Stimulated activated naive CD4-positive, alpha-beta T cell treated with Interleukin-2 at 50 U/mL for 16 hours (primary cell): ENCODE data around the gene ENTPD7.
A peak's percentile ranks its signal among the peaks of the same experiment; 100 is the strongest.
"Not testable (repeated sequence)": the region's sequence is repeated elsewhere in the genome, so short reads cannot be mapped to it uniquely, and the experiment has no call there.

Experiments used
- DNase-seq: peaks from one replicate; lab custom pipeline; 2025; lab: John Stamatoyannopoulos, UW

The ENTPD7 gene

GRCh38 chr10:99693933-99694583 is 34.7 kb downstream of the ENTPD7 start:
- no peak for DNase-seq

GRCh38 chr10:99695761-99696160 is 36.5 kb downstream of the ENTPD7 start:
- no peak for DNase-seq

GRCh38 chr10:99698504-99699080 is 39.3 kb downstream of the ENTPD7 start:
- DNase-seq, result no peak

- DNase-seq, result no peak
Measured at GRCh38 chr10:99700649-99701048, 41.3 kb downstream of the ENTPD7 start.

GRCh38 chr10:99708428-99709012 is 49.2 kb downstream of the ENTPD7 start:
- no peak for DNase-seq

GRCh38 chr10:99709480-99710229 is 50.3 kb downstream of the ENTPD7 start:
- DNase-seq, result no peak

- no peak for DNase-seq
Measured at GRCh38 chr10:99711129-99711719, 51.9 kb downstream of the ENTPD7 start.

GRCh38 chr10:99714446-99714845 is 55.1 kb downstream of the ENTPD7 start:
- DNase-seq, result no peak

GRCh38 chr10:99720387-99720786 is 61.1 kb downstream of the ENTPD7 start:
- no peak for DNase-seq

- no peak for DNase-seq
Measured at GRCh38 chr10:99730026-99730425, 70.7 kb downstream of the ENTPD7 start.

- DNase-seq, result no peak
Measured at GRCh38 chr10:99731306-99732032, 72.2 kb downstream of the ENTPD7 start.

GRCh38 chr10:99732033-99732842 is 72.9 kb downstream of the ENTPD7 start, which contains the start of the genes COX15 and CUTC:
COX15 (minus strand) TSS chr10:99732127; CDS start chr10:99732049, 78 bp downstream.
CUTC (plus strand) TSS chr10:99732234; CDS start chr10:99732349, 115 bp downstream.
- DNase-seq, result peak; percentile 92

GRCh38 chr10:99733366-99733765 is 74.1 kb downstream of the ENTPD7 start:
- no peak for DNase-seq

- not testable (repeated sequence) for DNase-seq
Measured at GRCh38 chr10:99734111-99734510, 74.8 kb downstream of the ENTPD7 start.

GRCh38 chr10:99740260-99740659 is 81.0 kb downstream of the ENTPD7 start:
- no peak for DNase-seq

GRCh38 chr10:99740933-99741559 is 81.7 kb downstream of the ENTPD7 start:
- no peak for DNase-seq

GRCh38 chr10:99742254-99742653 is 82.9 kb downstream of the ENTPD7 start:
- no peak for DNase-seq

- DNase-seq, result no peak
Measured at GRCh38 chr10:99742701-99743100, 83.4 kb downstream of the ENTPD7 start.

GRCh38 chr10:99743841-99744240 is 84.5 kb downstream of the ENTPD7 start:
- no peak for DNase-seq

GRCh38 chr10:99746166-99746565 is 86.9 kb downstream of the ENTPD7 start:
- DNase-seq, result not testable (repeated sequence)
